ENCODE measurements around the gene LRRIQ4. TPM values are rescaled to one million over a fixed set of nuclear protein-coding genes. Genes with fewer than 3 reads are reported as not detected.

LRRIQ4 gene
- total RNA-seq, 1 donor from 2014 or later, result not detected

GRCh38 chr3:169777822-169778221 lies 34.8 kb upstream of the LRRIQ4 start:
- H3K36me3 Mint-ChIP-seq (ENCODE audit: low read depth, unreplicated experiment), result peaks cover 7% of the 10 kb centered on the region
- Histone ChIP-seq H3K4me1 (ENCODE audit: insufficient read depth, low read length) (peaks cover 10% of the 10 kb centered on the region), H3K9ac (ENCODE audit: low read length) (no peak overlapping the region), H3K27ac (ENCODE audit: low read depth, low read length) (no peak overlapping the region), H3K79me2 (ENCODE audit: insufficient read depth, low read length) (peaks cover 80% of the 10 kb centered on the region), H3K27me3 (ENCODE audit: insufficient read depth, low read length) (no peaks in the 10 kb centered on the region), H3K4me3 (ENCODE audit: insufficient read depth, low read depth, low read length) (no peak overlapping the region), H3K36me3 (ENCODE audit: insufficient read depth, low read length) (peaks cover 71% of the 10 kb centered on the region), H2AFZ (ENCODE audit: low read depth, low read length) (no peak overlapping the region), H3K9me3 (ENCODE audit: insufficient read depth, low read depth, low read length) (no peaks in the 10 kb centered on the region), H3K4me2 (ENCODE audit: low read length) (no peak overlapping the region), H4K20me1 (ENCODE audit: insufficient read depth, low read length) (peaks cover 54% of the 10 kb centered on the region)
- H3K27ac Mint-ChIP-seq (ENCODE audit: unreplicated experiment), result no peak overlapping the region
- peaks cover 12% of the 10 kb centered on the region for H3K4me1 Mint-ChIP-seq (ENCODE audit: low read depth, unreplicated experiment)
- no peaks in the 10 kb centered on the region for H3K9me3 Mint-ChIP-seq (ENCODE audit: unreplicated experiment)
- H3K4me3 Mint-ChIP-seq (ENCODE audit: unreplicated experiment), result no peak overlapping the region
- TF ChIP-seq, protein P1, sequence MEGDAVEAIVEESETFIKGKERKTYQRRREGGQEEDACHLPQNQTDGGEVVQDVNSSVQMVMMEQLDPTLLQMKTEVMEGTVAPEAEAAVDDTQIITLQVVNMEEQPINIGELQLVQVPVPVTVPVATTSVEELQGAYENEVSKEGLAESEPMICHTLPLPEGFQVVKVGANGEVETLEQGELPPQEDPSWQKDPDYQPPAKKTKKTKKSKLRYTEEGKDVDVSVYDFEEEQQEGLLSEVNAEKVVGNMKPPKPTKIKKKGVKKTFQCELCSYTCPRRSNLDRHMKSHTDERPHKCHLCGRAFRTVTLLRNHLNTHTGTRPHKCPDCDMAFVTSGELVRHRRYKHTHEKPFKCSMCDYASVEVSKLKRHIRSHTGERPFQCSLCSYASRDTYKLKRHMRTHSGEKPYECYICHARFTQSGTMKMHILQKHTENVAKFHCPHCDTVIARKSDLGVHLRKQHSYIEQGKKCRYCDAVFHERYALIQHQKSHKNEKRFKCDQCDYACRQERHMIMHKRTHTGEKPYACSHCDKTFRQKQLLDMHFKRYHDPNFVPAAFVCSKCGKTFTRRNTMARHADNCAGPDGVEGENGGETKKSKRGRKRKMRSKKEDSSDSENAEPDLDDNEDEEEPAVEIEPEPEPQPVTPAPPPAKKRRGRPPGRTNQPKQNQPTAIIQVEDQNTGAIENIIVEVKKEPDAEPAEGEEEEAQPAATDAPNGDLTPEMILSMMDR (IDR thresholded peaks at IDR 0.05; ENCODE audit: insufficient read depth, low read depth, low read length), result no peak
- TF ChIP-seq EZH2 (IDR thresholded peaks at IDR 0.05; ENCODE audit: insufficient read depth, low read length), result no peak
- H3K27me3 Mint-ChIP-seq (ENCODE audit: low read depth, unreplicated experiment), result no peaks in the 10 kb centered on the region
- FAIRE-seq, result no peak
- no peak for DNase-seq (ENCODE audit: low read depth)

GRCh38 chr3:169780742-169781141 lies 31.9 kb upstream of the LRRIQ4 start:
- Histone ChIP-seq H2AFZ (ENCODE audit: low read depth, low read length) (no peak overlapping the region), H3K9me3 (ENCODE audit: insufficient read depth, low read depth, low read length) (no peaks in the 10 kb centered on the region), H3K27me3 (ENCODE audit: insufficient read depth, low read length) (no peaks in the 10 kb centered on the region), H3K4me3 (ENCODE audit: insufficient read depth, low read depth, low read length) (no peak overlapping the region), H3K27ac (ENCODE audit: low read depth, low read length) (no peak overlapping the region), H3K79me2 (ENCODE audit: insufficient read depth, low read length) (peaks cover 52% of the 10 kb centered on the region), H3K36me3 (ENCODE audit: insufficient read depth, low read length) (peaks cover 74% of the 10 kb centered on the region), H3K9ac (ENCODE audit: low read length) (no peak overlapping the region), H3K4me2 (ENCODE audit: low read length) (no peak overlapping the region), H4K20me1 (ENCODE audit: insufficient read depth, low read length) (peaks cover 41% of the 10 kb centered on the region), H3K4me1 (ENCODE audit: insufficient read depth, low read length) (peaks cover 4% of the 10 kb centered on the region)
- TF ChIP-seq, protein P1 (IDR thresholded peaks at IDR 0.05; ENCODE audit: insufficient read depth, low read depth, low read length), result no peak
- TF ChIP-seq EZH2 (IDR thresholded peaks at IDR 0.05; ENCODE audit: insufficient read depth, low read length), result no peak
- FAIRE-seq (no peak), DNase-seq (ENCODE audit: low read depth) (no peak)
- Mint-ChIP-seq H3K36me3 (ENCODE audit: low read depth, unreplicated experiment) (peaks cover 5% of the 10 kb centered on the region), H3K9me3 (ENCODE audit: unreplicated experiment) (no peaks in the 10 kb centered on the region), H3K27ac (ENCODE audit: unreplicated experiment) (no peak overlapping the region), H3K4me1 (ENCODE audit: low read depth, unreplicated experiment) (peaks cover 5% of the 10 kb centered on the region), H3K27me3 (ENCODE audit: low read depth, unreplicated experiment) (no peaks in the 10 kb centered on the region), H3K4me3 (ENCODE audit: unreplicated experiment) (no peak overlapping the region)

DNA sequence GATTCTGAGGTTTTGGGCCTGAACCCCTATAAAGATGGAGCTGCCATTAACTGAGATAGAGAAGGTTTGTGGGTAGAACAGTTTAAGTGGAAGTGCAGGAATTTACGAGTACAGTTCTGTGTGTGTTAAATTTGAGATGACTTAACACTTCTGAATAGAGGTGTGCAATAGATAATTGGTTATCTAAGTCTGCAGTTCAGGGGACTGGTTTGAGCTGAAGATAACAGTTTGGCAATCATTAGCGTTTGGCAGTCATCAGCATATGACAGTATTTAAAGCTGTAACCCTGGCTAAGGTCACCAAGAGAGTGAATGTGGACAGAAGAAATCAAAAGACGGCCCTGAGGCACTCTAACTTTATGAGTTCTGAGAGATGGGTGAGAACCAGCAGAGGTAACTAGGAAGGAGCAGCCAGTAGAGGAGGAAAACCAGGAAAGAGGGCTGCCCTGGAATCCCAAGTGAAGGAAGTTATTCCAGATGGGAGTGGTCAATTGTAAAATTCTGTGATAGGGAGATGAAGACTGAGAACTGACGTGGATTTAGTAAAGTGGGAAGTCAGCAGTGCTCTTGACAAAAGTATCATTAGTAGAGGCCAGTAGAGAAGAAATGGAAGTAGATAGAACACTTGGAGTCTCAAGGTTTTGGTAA lies 31.3 kb upstream of the LRRIQ4 start:
- Histone ChIP-seq H2AFZ (ENCODE audit: low read depth, low read length) (no peak overlapping the region), H3K27me3 (ENCODE audit: insufficient read depth, low read length) (no peaks in the 10 kb centered on the region), H3K79me2 (ENCODE audit: insufficient read depth, low read length) (peaks cover 46% of the 10 kb centered on the region), H3K27ac (ENCODE audit: low read depth, low read length) (no peak overlapping the region), H3K9ac (ENCODE audit: low read length) (no peak overlapping the region), H4K20me1 (ENCODE audit: insufficient read depth, low read length) (peaks cover 36% of the 10 kb centered on the region), H3K36me3 (ENCODE audit: insufficient read depth, low read length) (peaks cover 76% of the 10 kb centered on the region), H3K4me2 (ENCODE audit: low read length) (no peak overlapping the region), H3K9me3 (ENCODE audit: insufficient read depth, low read depth, low read length) (no peaks in the 10 kb centered on the region), H3K4me3 (ENCODE audit: insufficient read depth, low read depth, low read length) (no peak overlapping the region), H3K4me1 (ENCODE audit: insufficient read depth, low read length) (no peaks in the 10 kb centered on the region)
- no peaks in the 10 kb centered on the region for H3K27me3 Mint-ChIP-seq (ENCODE audit: low read depth, unreplicated experiment)
- FAIRE-seq (no peak), DNase-seq (ENCODE audit: low read depth) (no peak)
- no peaks in the 10 kb centered on the region for H3K4me1 Mint-ChIP-seq (ENCODE audit: low read depth, unreplicated experiment)
- no peak overlapping the region for H3K4me3 Mint-ChIP-seq (ENCODE audit: unreplicated experiment)
- peaks cover 5% of the 10 kb centered on the region for H3K36me3 Mint-ChIP-seq (ENCODE audit: low read depth, unreplicated experiment)
- no peaks in the 10 kb centered on the region for H3K9me3 Mint-ChIP-seq (ENCODE audit: unreplicated experiment)
- TF ChIP-seq, protein P1 (IDR thresholded peaks at IDR 0.05; ENCODE audit: insufficient read depth, low read depth, low read length), result no peak
- TF ChIP-seq EZH2 (IDR thresholded peaks at IDR 0.05; ENCODE audit: insufficient read depth, low read length), result no peak
- H3K27ac Mint-ChIP-seq (ENCODE audit: unreplicated experiment), result peak overlapping the region; percentile 11

Measured in astrocyte (in vitro differentiated cells and primary cell).